Stimulated activated CD4-positive, alpha-beta T cell treated with anti-CD3 and anti-CD28 coated beads, Interleukin-12 subunit alpha, Interleukin-12 subunit beta, amount 100 ng/mL, for 4 hours (primary cell): ENCODE data around the gene VWA5B1.
A peak's percentile ranks its signal among the peaks of the same experiment; 100 is the strongest.
"Not testable (repeated sequence)": the region's sequence is repeated elsewhere in the genome, so short reads cannot be mapped to it uniquely, and the experiment has no call there.

Experiments used
- DNase-seq: peaks from one replicate; pipeline ENCODE4 v3.0.0-alpha.2; 2020

Gene VWA5B1

GRCh38 chr1:20290624-20291597 is at the start of gene VWA5B1:
VWA5B1 (plus strand) TSS chr1:20290875; CDS start chr1:20310602, 19,727 bp downstream.
- no peak for DNase-seq

GRCh38 chr1:20242890-20243479 is 47.7 kb upstream of the VWA5B1 start:
- DNase-seq = no peak

DNA sequence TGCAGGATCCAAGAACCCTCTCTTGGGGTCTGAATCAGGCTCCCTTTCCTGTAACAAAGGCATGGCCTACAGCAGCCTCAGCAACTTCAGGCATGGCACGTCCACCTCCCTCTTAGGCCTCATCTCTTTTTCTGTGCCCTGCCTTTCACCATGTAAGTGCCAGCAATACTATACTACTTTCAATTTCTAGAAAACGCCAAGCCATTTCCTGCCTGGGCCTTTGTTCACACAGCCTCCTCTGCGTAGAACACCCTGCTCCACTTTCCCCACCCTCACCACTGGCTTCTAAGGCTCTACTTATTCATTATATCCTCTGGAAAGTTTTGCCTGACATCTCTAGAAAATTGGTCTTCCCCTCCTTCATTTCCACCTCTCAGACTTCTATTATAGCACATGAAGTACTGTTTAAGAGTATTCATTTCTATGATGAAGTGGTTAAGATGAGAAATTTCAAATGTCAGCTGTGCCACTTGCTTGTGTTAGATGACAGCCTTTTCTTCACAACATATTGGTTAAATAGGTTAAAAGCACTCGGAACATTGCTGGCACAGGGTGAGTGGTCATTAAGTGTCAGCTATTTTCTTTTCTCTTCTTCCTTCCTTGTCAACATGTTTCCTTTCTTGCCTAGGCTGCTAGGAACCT is 41.6 kb upstream of the VWA5B1 start:
- peak; percentile 22 for DNase-seq

DNA sequence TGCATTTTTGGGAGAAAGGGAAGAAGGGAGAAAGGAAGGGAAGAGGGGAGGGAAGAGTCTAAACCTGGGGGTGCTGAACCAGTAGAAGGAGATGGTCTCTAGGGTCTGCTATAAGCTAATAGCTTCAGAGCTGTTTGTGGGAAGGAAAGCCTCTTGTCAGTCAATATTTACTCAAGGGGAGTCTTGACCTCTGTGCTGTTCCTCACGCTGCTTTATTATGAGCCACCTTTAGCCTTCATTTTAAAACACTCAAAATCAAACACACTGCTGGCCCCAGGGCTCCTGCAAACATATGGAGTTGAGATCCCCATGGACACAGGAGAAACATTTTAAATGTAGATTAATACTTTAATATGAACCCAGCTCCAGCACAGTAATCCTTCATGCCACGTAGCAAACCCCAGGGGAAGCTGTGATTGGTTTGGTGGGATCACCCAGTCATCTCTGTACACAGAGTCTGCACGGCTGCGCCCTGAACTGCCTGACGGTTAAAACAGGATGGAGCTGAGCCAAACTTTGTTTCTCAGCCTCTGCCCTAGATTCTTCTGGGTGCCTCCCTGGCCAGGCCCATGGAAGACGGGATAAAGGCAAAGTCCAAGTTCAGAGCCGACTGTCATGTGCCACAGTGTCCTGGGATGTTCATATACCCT is 40.2 kb upstream of the VWA5B1 start:
- no peak for DNase-seq

DNA sequence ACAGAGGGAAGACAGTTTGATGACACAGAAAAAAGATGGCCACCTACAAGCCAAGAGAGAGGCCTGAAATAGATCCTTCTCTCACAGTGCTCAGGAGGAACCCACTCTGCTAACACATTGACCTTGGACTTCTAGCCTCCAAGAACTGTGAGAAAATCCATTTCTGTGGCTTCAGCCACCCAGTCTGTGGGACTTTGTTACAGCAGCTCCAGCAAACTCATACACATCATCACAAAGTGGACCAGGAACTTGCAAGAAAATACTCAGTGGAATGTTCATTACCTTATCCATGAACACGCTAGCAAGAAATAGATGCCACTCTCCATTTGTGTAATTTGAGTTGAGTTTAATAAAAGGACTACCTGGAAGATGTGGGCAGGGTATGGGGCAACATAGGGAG is 38.1 kb upstream of the VWA5B1 start:
- DNase-seq = no peak

DNA sequence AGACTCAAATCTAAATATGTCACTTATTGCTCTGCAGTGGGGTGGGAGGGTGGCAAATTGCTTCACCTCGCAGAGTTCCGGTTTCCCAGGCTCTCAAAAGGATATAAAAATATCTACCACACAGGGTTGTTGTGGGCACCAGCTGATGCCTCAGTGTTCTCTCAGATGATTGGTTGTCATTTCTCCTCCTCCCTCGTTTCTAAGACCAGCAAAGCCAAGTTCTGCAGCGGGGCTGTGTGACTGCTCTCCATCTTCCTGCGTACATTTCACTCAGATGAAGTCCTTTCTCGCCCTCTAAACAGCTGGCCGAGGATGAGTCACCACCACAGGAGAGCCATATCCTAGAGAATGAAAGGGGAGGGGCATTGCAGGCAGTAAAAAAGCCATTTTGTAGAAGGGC is 35.0 kb upstream of the VWA5B1 start:
- DNase-seq = no peak

- DNase-seq = no peak
Measured at GRCh38 chr1:20259646-20260045, 31.0 kb upstream of the VWA5B1 start.

DNA sequence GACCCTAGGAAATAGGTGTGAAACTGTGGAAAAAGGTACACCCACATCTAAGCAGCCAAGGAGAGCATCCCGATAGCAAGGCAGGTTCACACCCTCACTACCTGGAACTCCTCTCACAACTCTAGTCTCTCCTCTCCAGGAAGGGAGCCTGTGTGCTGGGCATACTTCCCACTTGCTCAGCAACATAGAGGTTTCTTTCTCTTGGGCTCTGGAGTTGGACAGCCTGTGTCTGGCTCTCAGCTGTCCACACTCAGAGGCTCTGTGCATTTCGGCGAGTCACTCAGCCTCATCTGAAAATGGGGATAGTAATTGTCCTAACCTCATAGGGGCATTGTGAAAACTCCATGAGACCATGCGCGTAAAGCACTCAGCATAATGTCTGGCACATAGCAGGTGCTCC is 29.6 kb upstream of the VWA5B1 start:
- DNase-seq = no peak

GRCh38 chr1:20262810-20263534 is 27.7 kb upstream of the VWA5B1 start:
- DNase-seq = no peak

DNA sequence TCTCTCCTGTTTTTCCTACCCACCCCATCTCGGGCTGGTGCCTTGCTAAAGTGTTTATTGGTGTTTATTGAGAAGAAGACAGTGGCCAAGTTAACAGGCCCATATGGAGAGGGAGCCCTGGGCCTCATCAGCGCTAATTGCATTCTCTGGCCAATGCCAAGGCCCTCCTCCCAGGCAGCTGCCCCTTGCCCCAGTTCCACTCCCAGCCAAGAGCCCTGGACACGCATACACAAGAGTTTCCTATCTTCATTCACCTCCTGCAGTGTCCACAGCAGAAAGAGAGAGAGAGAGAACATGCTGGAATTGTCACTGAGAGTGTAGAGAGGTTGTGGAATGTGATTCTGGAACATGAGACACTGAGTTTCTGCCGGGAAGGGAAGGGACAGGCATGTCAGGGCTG is 25.4 kb upstream of the VWA5B1 start:
- no peak for DNase-seq

GRCh38 chr1:20266141-20266540 is 24.5 kb upstream of the VWA5B1 start:
- no peak for DNase-seq

DNA sequence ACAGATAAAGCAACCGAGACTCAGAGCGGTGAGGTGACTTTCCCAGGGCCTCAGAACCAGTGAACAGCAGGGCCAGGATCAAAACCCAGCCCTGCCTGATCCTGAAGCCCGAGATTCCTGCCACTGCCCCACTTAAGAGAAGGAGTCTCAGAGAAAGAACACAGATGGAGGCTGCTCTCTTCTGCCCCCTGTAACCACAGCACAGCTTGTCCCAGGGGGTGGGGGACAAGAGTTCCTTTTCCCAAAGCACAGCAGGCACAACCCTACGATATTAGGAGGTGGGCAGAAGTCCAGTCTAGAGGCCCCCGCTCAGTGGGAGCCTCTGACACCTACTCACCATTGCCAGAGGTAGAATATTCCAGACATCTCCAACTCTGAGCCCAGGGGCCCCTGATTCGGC is 24.0 kb upstream of the VWA5B1 start:
- DNase-seq = no peak

DNA sequence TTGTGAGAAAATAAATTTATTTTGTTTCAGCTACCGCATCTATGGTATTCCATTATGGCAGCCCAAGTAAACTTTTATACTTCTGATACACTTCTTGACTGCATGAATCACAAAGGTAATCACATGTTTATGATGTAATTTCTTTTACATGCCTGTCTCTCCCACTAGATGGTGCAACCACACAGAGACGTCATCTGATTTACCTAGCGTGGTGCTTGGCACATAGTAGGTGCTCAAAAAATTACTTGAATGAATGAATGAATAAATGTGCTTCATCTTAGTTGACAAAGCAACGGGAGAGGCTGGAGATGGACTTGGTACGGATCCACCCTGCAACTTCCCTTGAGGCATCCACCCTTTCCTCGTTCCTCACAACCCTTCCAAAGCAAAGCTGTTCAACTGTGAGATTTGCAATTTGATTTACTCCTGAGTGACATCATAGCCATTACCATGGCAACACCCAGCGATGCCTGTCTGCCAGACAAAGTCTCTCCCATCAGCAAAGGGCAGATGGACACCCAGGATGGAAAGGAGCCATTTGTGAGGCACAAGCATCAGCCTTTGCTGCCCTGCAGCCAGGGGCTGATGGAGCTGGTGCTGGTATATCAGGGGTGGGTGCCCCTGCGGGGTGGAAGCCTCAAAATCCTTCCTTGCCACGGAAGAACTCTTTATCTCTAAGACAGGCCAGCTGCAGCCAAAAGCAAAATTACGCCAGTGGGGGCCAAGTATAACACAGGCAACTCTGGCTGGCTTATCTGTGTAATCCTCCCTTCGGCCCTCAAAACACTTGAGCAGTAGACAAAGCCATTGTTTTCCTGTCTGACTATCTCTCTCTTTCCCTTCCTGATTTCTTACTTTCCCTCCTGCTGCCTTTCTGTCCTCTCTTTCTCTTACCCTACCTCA is 18.9 kb upstream of the VWA5B1 start:
- DNase-seq = no peak

GRCh38 chr1:20273716-20274115 is 17.0 kb upstream of the VWA5B1 start:
- not testable (repeated sequence) for DNase-seq

DNA sequence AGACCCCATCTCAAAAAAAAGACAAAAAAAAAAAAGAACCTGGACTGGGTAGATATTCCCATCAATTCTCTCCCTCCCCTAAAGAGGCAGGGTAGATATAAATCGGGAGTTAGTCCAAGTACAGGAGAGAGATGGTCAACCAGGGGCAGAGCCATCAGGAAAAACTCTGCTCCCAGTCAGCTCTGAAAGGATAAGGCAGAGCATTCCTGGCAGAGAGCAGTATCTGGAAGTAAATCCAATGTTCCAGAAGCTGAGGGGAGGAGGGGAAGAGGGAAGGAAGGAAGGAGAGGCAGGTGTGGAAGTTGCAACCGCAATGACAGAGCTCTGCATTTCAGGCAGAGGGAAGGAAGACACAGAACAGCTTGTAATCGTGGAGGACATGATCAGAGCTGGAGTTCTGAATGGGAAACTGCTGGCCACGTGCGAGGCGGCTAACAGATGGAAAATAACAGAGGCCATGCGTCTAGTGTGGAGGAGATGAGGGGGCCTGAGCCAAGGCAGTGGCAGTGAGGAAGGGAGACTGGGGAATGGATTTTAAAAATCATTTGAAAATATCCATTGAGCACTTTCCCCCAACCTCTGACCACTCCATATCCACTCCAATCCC is 15.3 kb upstream of the VWA5B1 start:
- no peak for DNase-seq

- DNase-seq = no peak
Measured at GRCh38 chr1:20276485-20277159, 14.1 kb upstream of the VWA5B1 start.

GRCh38 chr1:20278692-20279130 is 12.0 kb upstream of the VWA5B1 start:
- no peak for DNase-seq

GRCh38 chr1:20279509-20279908 is 11.2 kb upstream of the VWA5B1 start:
- DNase-seq = no peak

GRCh38 chr1:20280341-20280740 is 10.3 kb upstream of the VWA5B1 start:
- no peak for DNase-seq

DNA sequence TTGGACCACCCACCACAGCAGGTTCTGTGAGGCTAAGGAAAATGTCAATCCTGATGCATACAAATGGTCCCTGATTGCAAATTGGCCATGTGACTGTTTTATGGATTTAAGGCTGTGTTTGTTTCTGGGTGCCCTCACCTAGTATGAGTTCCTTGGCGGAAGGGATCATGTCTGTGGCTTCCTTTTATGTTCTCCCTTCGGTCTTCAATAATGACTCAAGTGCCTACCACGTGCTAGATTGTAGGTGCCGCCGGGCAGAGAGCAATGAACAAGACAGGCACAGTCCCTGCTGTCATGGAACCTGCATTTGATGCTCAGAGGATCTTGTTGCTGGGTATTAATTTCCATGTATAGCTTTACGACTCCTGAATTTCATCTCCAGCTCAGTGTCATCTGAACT is 9.8 kb upstream of the VWA5B1 start:
- DNase-seq = no peak
